K562 (cell line): Measurements from ENCODE around the gene TEX48. TPM values are rescaled to one million over a fixed set of nuclear protein-coding genes. Genes with fewer than 3 reads are reported as not detected.

Experiments used
- ATAC-seq: fragments of 200-7000 bp; cut with Tn5 transposase; 3 replicates; pipeline ENCODE4 v1.9.1; 2020; ENCODE audit warnings: moderate library complexity
- BruUV-seq: library from RNA; stranded (reverse); fragments of 400-500 nt; replicated peaks from 2 replicates; lab custom pipeline; 2021; lab: Mats Ljungman, UMichigan
- CTCF ChIA-PET: fragments of 300-600 bp; formaldehyde crosslinking; extraction: SDS; loops from one replicate; lab custom pipeline; 2021; ENCODE audit warnings: low intra/inter-chr PET ratio; lab: Yijun Ruan, JAX
- POLR2A ChIA-PET: fragments of 300-600, 350-650 bp; sonication (Branson Sonifier 250); formaldehyde crosslinking; extraction: SDS; loops from one replicate; lab custom pipeline; 2021; ENCODE audit warnings: antibody characterized with exemption, inconsistent platforms; lab: Yijun Ruan, JAX
- DNase-seq, 4 experiments: peaks; one replicate each; pipeline versions ENCODE4 v3.0.0 to v3.0.0-alpha.2; 2011 to 2018; ENCODE audit warnings: low spot score in 3 of 4, mixed read lengths in 3 of 4; ENCODE audit errors: extremely low read depth in 1 of 4
- FAIRE-seq: peaks from 2 replicates; lab custom pipeline; 2011; peaks lifted over from hg19 to GRCh38; lab: Jason Lieb, UNC
- H2AFZ ChIP-seq: 2 replicates; pipeline ENCODE4 v1.6.0; 2011; ENCODE audit warnings: low read depth, low read length, control low read depth, inconsistent platforms
- H3K27ac ChIP-seq: fragments of 200-600 bp; 3 replicates; pipeline ENCODE4 v1.8.0; 2011; ENCODE audit warnings: low read depth, mild to moderate bottlenecking, control low read depth, inconsistent platforms, low read length, moderate library complexity, mixed read lengths; ENCODE audit errors: extremely low read depth
- H3K27me3 ChIP-seq, 2 experiments: fragments of 300-600 bp in 1 of 2; 2 replicates in 1 of 2; 3 replicates in 1 of 2; pipeline versions ENCODE4 v1.6.0 to v1.8.0; 2011; ENCODE audit warnings: inconsistent platforms in 2 of 2, low read length in 2 of 2, mild to moderate bottlenecking in 1 of 2, mixed read lengths in 1 of 2, moderate library complexity in 1 of 2; ENCODE audit not compliant: control insufficient read depth in 2 of 2, insufficient read depth in 2 of 2
- H3K36me3 ChIP-seq: fragments of 300-600 bp; 3 replicates; pipeline ENCODE4 v1.8.0; 2011; ENCODE audit warnings: mild to moderate bottlenecking, low read length, inconsistent platforms; ENCODE audit not compliant: control insufficient read depth, insufficient read depth
- H3K4me1 ChIP-seq, 2 experiments: fragments of 200-600 bp in 1 of 2; replicated peaks in 1 of 2; 2 replicates in 1 of 2; 3 replicates in 1 of 2; pipeline versions ENCODE4 v1.5.1 to v1.8.0; 2011; ENCODE audit warnings: inconsistent platforms in 2 of 2, low read length in 2 of 2, mild to moderate bottlenecking in 1 of 2, mixed read lengths in 1 of 2, moderate library complexity in 1 of 2; ENCODE audit not compliant: control insufficient read depth in 2 of 2, insufficient read depth in 2 of 2
- H3K4me2 ChIP-seq: 2 replicates; pipeline ENCODE4 v1.6.1; 2011; ENCODE audit warnings: low read length, control low read depth, inconsistent platforms, mixed read lengths; ENCODE audit not compliant: insufficient read depth
- H3K4me3 ChIP-seq: fragments of 200-600 bp; sonication (generic), shearing (Covaris generic); 2 replicates; pipeline ENCODE4 v1.5.1; 2016; ENCODE audit warnings: control low read depth, inconsistent platforms
- H3K79me2 ChIP-seq: fragments of 200-600 bp; 3 replicates; pipeline ENCODE4 v1.8.0; 2011; ENCODE audit warnings: low read length, inconsistent platforms; ENCODE audit not compliant: control insufficient read depth, insufficient read depth
- H3K9ac ChIP-seq, 2 experiments: 2 replicates each; pipeline versions ENCODE4 v1.6.0 to v1.6.1; 2011; ENCODE audit warnings: low read depth in 2 of 2, low read length in 2 of 2, control low read depth in 1 of 2, inconsistent platforms in 1 of 2, mild to moderate bottlenecking in 1 of 2, mixed read lengths in 1 of 2; ENCODE audit not compliant: insufficient read depth in 1 of 2
- H3K9me1 ChIP-seq: one replicate; pipeline ENCODE4 v1.6.0; 2011; ENCODE audit warnings: inconsistent platforms, mild to moderate bottlenecking, low read length, moderate library complexity; ENCODE audit not compliant: control insufficient read depth, insufficient read depth
- H3K9me3 ChIP-seq: replicated peaks from 2 replicates; pipeline ENCODE4 v1.5.1; 2011; ENCODE audit warnings: low read depth, low read length, inconsistent platforms; ENCODE audit not compliant: control insufficient read depth, insufficient read depth
- H4K20me1 ChIP-seq: replicated peaks from 2 replicates; pipeline ENCODE4 v1.6.1; 2011; ENCODE audit warnings: low read length, inconsistent platforms, mixed read lengths; ENCODE audit not compliant: control insufficient read depth, insufficient read depth
- ARID1B ChIP-seq: fragments of 450-650 bp; IDR thresholded peaks from 2 replicates; pipeline ENCODE4 v1.6.1; 2016; ENCODE audit warnings: antibody characterized with exemption, mild to moderate bottlenecking, inconsistent platforms
- CBFA2T2 ChIP-seq: fragments of 450-650 bp; conservative IDR thresholded peaks from 2 replicates; pipeline ENCODE4 v1.6.1; 2017; ENCODE audit warnings: mild to moderate bottlenecking
- CCAR2 ChIP-seq: fragments of 200-400 bp; formaldehyde crosslinking; IDR thresholded peaks from 2 replicates; pipeline ENCODE4 v1.6.1; 2017; ENCODE audit warnings: mild to moderate bottlenecking, low read depth, low read length
- HNRNPH1 ChIP-seq: fragments of 200-400 bp; formaldehyde crosslinking; optimal IDR thresholded peaks from 2 replicates; pipeline ENCODE3; 2017; ENCODE audit warnings: low read depth, mild to moderate bottlenecking, low read length, moderate library complexity
- ILF3 ChIP-seq: fragments of 450-650 bp; IDR thresholded peaks from 2 replicates; pipeline ENCODE4 v1.6.1; 2018; ENCODE audit warnings: antibody characterized with exemption, mild to moderate bottlenecking, moderate library complexity, borderline replicate concordance
- KAT2B ChIP-seq: IDR thresholded peaks from one replicate; pipeline ENCODE4 v1.6.1; 2012; ENCODE audit warnings: low read depth, mild to moderate bottlenecking, control low read depth, inconsistent platforms, low read length, moderate library complexity
- KLF13 ChIP-seq: fragments of 450-650 bp; IDR thresholded peaks from 2 replicates; pipeline ENCODE4 v1.6.1; 2016; ENCODE audit warnings: missing genetic modification characterization, low read depth, mild to moderate bottlenecking, missing compliant biosample characterization, moderate library complexity, borderline replicate concordance
- MEF2D ChIP-seq: conservative IDR thresholded peaks from 2 replicates; pipeline ENCODE4 v1.6.1; 2016; ENCODE audit warnings: low read depth, missing genetic modification characterization, missing compliant biosample characterization
- SAFB2 ChIP-seq: fragments of 200-400 bp; formaldehyde crosslinking; IDR thresholded peaks from 2 replicates; pipeline ENCODE4 v1.6.1; 2018; ENCODE audit warnings: borderline replicate concordance, low read length, low read depth, moderate library complexity; ENCODE audit not compliant: severe bottlenecking
- SMARCA5 ChIP-seq: fragments of 450-650 bp; IDR thresholded peaks from 2 replicates; pipeline ENCODE4 v1.6.1; 2016
- XRCC4 ChIP-seq: IDR thresholded peaks from one replicate; pipeline ENCODE4 v1.6.1; 2011; ENCODE audit not compliant: insufficient read depth, insufficient read length; ENCODE audit errors: extremely low read depth
- ZNF24 ChIP-seq: fragments of 450-650 bp; IDR thresholded peaks from 2 replicates; pipeline ENCODE4 v1.6.1; 2016
- ZNF354B ChIP-seq: fragments of 250-450 bp; sonication (Bioruptor Pico); IDR thresholded peaks from 2 replicates; pipeline ENCODE4 v1.4.0; 2020
- ZNF444 ChIP-seq: fragments of 250-450 bp; sonication (Bioruptor Pico); IDR thresholded peaks from 2 replicates; pipeline ENCODE4 v1.4.0; 2020; ENCODE audit warnings: mild to moderate bottlenecking, moderate library complexity
- ZNF561 ChIP-seq: fragments of 450-650 bp; formaldehyde crosslinking; conservative IDR thresholded peaks from 2 replicates; pipeline ENCODE4 v1.4.0; 2020; ENCODE audit warnings: mild to moderate bottlenecking, moderate library complexity
- in situ Hi-C: fragments of 300-500 bp; cut with MboI; formaldehyde crosslinking; loops from 4 replicates; pipeline ENCODE4 v1.15.0; 2018; ENCODE audit warnings: inconsistent platforms, mixed read lengths
- intact Hi-C: fragments of 100-400 bp; cut with micrococcal nuclease; formaldehyde crosslinking; loops from 2 replicates; pipeline ENCODE4 v1.14.2; 2022
- polyA plus RNA-seq, 8 experiments: library from polyadenylated mRNA; depleted of rRNA in 4 of 8; stranded (reverse) in 5 of 8; unstranded in 3 of 8; fragments of >200 nt; fragmentation: Nextera tagmentation in 2 of 8; fragmentation: Illumina TruSeq in 1 of 8; extraction: Ambion mirVana in 2 of 8; extraction: Trizol in 1 of 8; gene quantifications; 2 replicates each; pipeline versions ENCODE4 v1.2.1 to v1.2.3, GENCODE V29; 2011 to 2014; ENCODE audit warnings: inconsistent platforms in 1 of 8, missing spikeins in 1 of 8
- total RNA-seq, 7 experiments: library from RNA; depleted of rRNA in 6 of 7; stranded (reverse); fragments of >200 nt in 6 of 7; fragmentation: Illumina TruSeq in 2 of 7; extraction: Trizol in 2 of 7; gene quantifications; 2 replicates each; pipeline versions ENCODE4 v1.2.1 to v1.2.3, GENCODE V29; 2011 to 2021; ENCODE audit warnings: low replicate concordance in 1 of 7
- TF ChIP-seq, protein P1 (sequence below): fragments of 450-650 bp; IDR thresholded peaks from 2 replicates; pipeline ENCODE4 v1.6.1; 2017; ENCODE audit warnings: antibody characterized with exemption, mild to moderate bottlenecking

Gene TEX48
- total and polyA plus RNA-seq, 9 of the 15 experiments (the other 6 are each of a cell fraction or from before 2014, with no cell fraction given) = not detected

DNA sequence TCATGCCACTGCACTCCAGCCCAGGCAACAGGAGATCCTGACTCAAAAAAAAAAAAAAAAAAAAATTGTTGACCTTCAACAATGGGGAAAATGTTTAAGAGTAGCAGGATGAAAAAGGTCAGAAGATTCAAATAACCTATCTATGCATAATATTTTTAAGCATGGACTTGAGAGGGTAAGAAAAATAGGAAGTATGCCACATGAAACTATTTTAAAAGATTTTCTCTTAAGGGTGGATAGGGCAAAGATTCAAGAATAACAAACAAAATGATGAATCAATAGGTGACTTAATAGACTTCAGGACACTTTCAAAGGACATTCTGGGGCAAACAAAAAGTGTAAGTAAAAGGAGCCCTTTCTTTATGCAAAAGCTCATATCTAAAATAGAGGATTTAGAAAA, 3.2 kb downstream of the TEX48 start:
- H3K27me3 ChIP-seq = peaks cover 0 to 4% of the 10 kb centered on the region in 2 experiments; a peak in 2 of 5 replicates
- H3K27ac ChIP-seq = no peak overlapping the region
- CTCF ChIA-PET = interaction anchor here (0.6 kb wide), 1 partner anchor 10 kb away, joined by 3 read pairs; no protein-coding TSS in a partner anchor
- ATAC-seq (no peak), DNase-seq (no peak), FAIRE-seq (no peak)
- no peaks in the 10 kb centered on the region for H4K20me1 ChIP-seq
- no peaks in the 10 kb centered on the region for H3K9me3 ChIP-seq
- H3K4me3 ChIP-seq = no peak overlapping the region
- in situ Hi-C loops (no loop called here), intact Hi-C loops (no loop called here)
- H3K9ac ChIP-seq = no peak overlapping the region
- no peaks in the 10 kb centered on the region for H3K36me3 ChIP-seq
- no peaks in the 10 kb centered on the region for H3K9me1 ChIP-seq
- H3K79me2 ChIP-seq = no peaks in the 10 kb centered on the region
- BruUV-seq = no TSS peak
- H3K4me1 ChIP-seq = peaks cover 0 to 3% of the 10 kb centered on the region in 2 experiments; a peak in 1 of 5 replicates
- TF ChIP-seq ZNF444 (no peak), MEF2D (tag) (no peak), CCAR2 (no peak), ZNF354B (no peak), HNRNPH1 (no peak), CBFA2T2 (no peak), KLF13 (tag) (no peak), XRCC4 (no peak), SAFB2 (no peak), SMARCA5 (no peak), ZNF561 (CRISPR knock-in tag) (no peak), ILF3 (no peak), ZNF24 (no peak), KAT2B (no peak), ARID1B (no peak)
- TF ChIP-seq, protein P1, sequence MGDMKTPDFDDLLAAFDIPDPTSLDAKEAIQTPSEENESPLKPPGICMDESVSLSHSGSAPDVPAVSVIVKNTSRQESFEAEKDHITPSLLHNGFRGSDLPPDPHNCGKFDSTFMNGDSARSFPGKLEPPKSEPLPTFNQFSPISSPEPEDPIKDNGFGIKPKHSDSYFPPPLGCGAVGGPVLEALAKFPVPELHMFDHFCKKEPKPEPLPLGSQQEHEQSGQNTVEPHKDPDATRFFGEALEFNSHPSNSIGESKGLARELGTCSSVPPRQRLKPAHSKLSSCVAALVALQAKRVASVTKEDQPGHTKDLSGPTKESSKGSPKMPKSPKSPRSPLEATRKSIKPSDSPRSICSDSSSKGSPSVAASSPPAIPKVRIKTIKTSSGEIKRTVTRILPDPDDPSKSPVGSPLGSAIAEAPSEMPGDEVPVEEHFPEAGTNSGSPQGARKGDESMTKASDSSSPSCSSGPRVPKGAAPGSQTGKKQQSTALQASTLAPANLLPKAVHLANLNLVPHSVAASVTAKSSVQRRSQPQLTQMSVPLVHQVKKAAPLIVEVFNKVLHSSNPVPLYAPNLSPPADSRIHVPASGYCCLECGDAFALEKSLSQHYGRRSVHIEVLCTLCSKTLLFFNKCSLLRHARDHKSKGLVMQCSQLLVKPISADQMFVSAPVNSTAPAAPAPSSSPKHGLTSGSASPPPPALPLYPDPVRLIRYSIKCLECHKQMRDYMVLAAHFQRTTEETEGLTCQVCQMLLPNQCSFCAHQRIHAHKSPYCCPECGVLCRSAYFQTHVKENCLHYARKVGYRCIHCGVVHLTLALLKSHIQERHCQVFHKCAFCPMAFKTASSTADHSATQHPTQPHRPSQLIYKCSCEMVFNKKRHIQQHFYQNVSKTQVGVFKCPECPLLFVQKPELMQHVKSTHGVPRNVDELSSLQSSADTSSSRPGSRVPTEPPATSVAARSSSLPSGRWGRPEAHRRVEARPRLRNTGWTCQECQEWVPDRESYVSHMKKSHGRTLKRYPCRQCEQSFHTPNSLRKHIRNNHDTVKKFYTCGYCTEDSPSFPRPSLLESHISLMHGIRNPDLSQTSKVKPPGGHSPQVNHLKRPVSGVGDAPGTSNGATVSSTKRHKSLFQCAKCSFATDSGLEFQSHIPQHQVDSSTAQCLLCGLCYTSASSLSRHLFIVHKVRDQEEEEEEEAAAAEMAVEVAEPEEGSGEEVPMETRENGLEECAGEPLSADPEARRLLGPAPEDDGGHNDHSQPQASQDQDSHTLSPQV = no peak
- POLR2A ChIA-PET = no interaction called here
- no peak overlapping the region for H2AFZ ChIP-seq
- no peak overlapping the region for H3K4me2 ChIP-seq
